Activated CD4-positive, CD25-positive, alpha-beta regulatory T cell (primary cell): ENCODE measurements around the gene TMEM131L.
"Not testable (repeated sequence)": the region's sequence is repeated elsewhere in the genome, so short reads cannot be mapped to it uniquely, and the experiment has no call there.

Experiments used
- DNase-seq, 4 experiments: peaks; one replicate each; lab custom pipeline; 2025; lab: John Stamatoyannopoulos, UW

The TMEM131L gene

DNA sequence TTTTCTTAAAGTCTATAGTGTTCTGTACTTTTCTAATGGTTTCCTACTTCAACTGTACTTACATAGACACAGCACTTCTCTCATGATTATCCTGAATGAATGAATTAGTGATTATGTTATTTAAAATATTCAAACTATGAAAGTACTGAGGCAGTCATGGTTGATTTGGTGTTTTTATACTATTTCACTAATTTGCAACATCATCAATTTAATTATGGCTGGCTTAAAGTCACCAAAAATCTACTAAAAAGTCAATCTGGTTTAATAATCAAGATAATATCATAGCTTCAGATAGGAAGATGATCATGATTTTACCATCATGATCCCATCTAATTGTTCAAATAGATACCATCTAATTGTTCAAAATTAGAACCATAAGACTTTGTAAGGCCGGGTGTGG, 16.8 kb upstream of the TMEM131L start:
- no peak for DNase-seq

- no peak for DNase-seq
These were observed 15.6 kb upstream of the TMEM131L start for GRCh38 chr4:153450544-153450917.

GRCh38 chr4:153451145-153451544, 15.0 kb upstream of the TMEM131L start:
- not testable (repeated sequence) for DNase-seq

DNA sequence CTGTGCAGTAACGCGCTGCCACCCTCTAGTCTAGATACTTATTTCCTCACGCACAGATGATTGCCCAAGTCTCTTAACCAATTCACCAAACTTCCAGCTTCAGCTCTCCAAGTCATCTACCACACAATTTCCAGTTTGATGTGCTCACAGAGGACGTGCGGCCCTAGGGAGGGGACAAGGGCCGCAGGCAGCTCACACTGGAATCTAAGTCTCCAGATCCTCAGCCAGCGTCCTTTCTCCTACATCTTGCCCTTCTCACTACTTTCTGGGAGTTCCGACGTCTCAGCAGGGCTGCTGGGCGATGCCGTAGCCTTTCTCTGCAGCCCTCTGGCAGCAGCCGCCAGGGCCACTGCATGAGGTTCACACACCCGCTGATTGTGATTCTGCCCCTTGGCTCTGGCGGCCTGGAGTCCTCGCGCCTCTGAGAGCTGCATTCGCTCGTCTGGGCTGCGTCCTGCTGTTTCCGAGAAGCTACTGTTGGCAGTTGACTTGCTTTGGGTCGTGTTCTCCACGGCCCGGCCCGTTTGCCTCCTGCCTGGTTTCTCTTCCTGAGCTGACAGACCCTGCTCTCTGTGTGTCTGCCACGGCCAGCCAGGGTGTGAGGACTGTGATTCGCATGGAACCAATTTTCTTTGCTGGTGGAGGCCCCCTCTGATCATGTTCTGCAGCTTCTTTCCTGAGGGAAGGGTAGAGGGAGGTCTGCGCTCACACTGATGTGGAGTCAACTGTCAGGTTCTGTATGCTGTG, 14.1 kb upstream of the TMEM131L start:
- no peak for DNase-seq

GRCh38 chr4:153452658-153453378, 13.3 kb upstream of the TMEM131L start:
- DNase-seq, result no peak

DNA sequence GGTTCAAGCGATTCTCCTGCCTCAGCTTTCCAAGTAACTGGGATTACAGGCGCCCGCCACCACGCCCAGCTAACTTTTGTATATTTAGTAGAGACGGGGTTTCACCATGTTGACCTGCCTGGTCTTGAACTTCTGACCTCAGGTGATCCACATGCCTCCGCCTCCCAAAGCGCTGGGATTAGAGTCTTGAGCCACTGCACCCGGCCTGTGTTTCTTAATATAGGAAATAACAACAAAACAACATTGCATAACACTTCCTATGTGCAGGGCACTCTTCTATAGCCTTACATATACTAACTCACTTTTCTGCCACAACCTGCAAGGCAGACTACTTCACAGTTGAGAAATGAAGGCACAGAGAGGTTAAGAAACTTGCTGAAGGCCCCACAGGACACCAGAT, 12.8 kb upstream of the TMEM131L start:
- no peak for DNase-seq

DNA sequence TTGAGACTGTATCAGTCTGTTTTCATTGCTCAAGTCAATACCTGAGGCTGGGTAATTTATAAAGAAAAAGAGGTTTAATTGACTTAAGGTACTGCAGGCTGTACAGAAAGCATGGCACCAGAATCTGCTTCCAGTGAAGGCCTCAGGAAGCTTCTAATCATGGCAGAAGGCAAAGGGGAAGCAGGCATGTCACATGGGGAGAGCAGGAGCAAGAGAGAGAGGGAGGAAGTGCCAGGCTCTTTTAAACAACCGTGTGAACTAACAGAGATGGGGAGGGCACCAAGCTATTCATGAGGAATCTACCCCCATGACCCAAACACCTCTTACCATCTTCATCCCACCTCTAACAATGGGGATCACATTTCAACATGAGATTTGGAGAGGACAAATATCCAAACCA, 7.2 kb upstream of the TMEM131L start:
- no peak for DNase-seq

DNA sequence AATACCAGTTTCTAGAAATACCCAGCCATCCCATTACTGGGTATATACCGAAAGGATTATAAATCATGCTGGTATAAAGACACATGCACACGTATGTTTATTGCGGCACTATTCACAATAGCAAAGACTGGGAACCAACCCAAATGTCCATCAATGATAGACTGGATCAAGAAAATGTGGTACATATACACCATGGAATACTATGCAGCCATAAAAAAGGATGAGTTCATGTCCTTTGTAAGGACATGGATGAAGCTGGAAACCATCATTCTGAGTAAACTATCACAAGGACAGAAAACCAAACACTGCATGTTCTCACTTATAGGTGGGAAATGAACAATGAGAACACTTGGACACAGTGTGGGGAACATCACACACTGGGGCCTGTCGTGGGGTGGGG, 4.6 kb upstream of the TMEM131L start:
- not testable (repeated sequence) for DNase-seq

- no peak for DNase-seq
These were observed 2.1 kb upstream of the TMEM131L start for GRCh38 chr4:153464068-153464467.

GRCh38 chr4:153465140-153465539, 1.0 kb upstream of the TMEM131L start:
- DNase-seq, result no peak

- peak in 2 of 4 experiments; percentile 6 to 21 for DNase-seq
These were observed 512 bp upstream of the TMEM131L start for GRCh38 chr4:153465615-153466080.

GRCh38 chr4:153466949-153467896, 1.1 kb downstream of the TMEM131L start:
- peak; percentile 3 to 13 (median 12) for DNase-seq

- no peak for DNase-seq
These were observed 1.7 kb downstream of the TMEM131L start for GRCh38 chr4:153467897-153468262.

DNA sequence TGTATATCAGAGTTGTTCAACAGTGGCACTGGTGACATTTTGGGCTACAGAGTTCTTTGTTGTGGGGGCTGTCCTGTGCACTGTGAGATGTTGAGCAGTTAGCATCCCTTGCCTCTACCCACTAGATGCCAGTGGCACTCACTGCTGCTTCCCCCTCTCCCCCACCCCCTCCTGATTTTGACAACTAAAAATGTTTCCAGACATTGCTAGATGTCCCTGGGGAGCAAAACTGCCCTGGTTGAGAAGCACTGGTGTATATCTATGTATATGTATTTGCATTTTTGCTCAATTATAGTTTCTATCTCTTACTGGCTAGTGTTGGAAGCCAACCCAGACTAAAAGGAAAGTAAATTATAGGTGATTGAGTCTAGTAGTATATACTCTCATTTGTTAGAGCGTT, 2.4 kb downstream of the TMEM131L start:
- DNase-seq, result no peak

DNA sequence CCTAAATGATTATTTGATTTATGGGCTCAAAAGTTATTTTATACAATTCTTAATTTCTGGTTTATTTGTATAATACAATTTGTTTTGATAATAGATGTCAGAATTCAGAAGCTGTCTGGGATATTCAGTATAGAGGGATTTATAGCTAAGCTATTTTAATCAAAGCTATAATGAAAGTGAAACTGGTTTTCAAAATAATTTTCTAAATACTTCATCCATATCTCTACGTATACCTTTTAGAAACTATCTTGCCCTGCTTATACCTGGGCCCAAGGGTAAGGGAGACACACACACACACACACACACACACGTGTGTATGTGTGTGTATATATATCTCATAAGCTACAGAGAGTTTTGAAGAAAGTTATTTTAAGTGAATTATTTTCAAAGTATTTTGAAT, 2.9 kb downstream of the TMEM131L start:
- no peak for DNase-seq

DNA sequence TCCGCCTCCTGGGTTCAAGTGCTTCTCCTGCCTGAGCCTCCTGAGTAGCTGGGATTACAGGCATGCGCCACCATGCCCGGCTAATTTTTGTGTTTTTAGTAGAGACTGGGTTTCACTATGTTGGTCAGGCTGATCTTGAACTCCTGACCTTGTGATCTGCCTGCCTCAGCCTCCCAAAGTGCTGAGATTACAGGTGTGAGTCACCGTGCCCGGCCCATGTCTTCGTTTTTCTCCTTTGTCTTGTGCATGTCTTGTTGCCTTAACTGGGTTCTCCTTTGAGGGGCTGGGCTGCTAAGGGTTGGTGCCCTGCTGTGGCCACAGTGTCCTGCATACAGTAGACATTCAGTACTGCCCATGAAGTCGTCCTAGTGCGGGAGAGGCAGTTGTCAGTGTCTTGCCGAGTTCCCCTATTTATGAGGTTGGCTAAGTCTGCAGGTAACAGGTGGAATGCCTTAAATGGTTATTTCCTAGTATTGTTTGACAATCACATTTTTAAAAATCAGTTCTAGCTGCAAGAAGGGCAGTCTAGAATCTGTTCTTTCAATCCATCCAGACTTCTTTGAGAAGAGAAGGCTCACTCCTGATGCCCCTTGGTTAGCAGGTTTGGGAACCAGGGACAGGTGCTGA, 5.0 kb downstream of the TMEM131L start:
- DNase-seq, result not testable (repeated sequence)

- peak; percentile 1 to 24 (median 8) for DNase-seq
These were observed 5.5 kb downstream of the TMEM131L start for GRCh38 chr4:153471698-153472093.

- no peak for DNase-seq
These were observed 6.2 kb downstream of the TMEM131L start for GRCh38 chr4:153472122-153473037.

DNA sequence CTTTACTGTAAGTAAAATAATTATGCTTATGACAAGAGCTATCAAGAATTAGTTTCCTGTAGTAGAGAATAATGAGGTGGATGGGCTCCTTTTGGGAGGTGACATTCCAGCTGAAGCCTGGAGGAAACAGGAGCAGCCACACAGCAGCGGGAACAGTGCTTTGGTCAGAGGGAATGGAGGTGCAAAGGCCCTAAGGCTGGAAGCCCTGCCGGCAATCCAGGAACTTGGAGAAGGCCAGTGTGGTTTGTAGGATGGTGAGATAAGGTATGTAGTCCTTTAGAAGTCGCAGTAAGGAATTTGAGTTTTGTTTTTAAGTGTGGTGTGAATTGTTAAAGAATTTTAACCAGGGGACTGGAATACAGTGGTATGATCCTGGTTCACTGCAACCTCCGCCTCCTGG, 8.1 kb downstream of the TMEM131L start:
- no peak for DNase-seq

- DNase-seq, result no peak
These were observed 10.8 kb downstream of the TMEM131L start for GRCh38 chr4:153476829-153477574.
